Ishikawa (cell line): ENCODE data around the gene NEGR1.

Source experiments
- CREB1 ChIP-seq: IDR thresholded peaks from 2 replicates; pipeline ENCODE4 v1.6.1; 2012; ENCODE audit warnings: low read depth
- EP300 ChIP-seq: IDR thresholded peaks from 2 replicates; pipeline ENCODE4 v1.6.1; 2012; ENCODE audit warnings: borderline replicate concordance
- FOXM1 ChIP-seq: IDR thresholded peaks from 2 replicates; pipeline ENCODE4 v1.6.1; 2012; ENCODE audit warnings: low read depth, borderline replicate concordance
- MAX ChIP-seq: IDR thresholded peaks from 2 replicates; pipeline ENCODE4 v1.6.1; 2012
- RAD21 ChIP-seq: IDR thresholded peaks from 2 replicates; pipeline ENCODE4 v1.6.1; 2012; ENCODE audit warnings: low read depth
- REST ChIP-seq: IDR thresholded peaks from 2 replicates; pipeline ENCODE4 v1.6.1; 2012; ENCODE audit warnings: low read depth, mild to moderate bottlenecking
- TAF1 ChIP-seq: IDR thresholded peaks from 2 replicates; pipeline ENCODE4 v1.6.1; 2012; ENCODE audit warnings: low read depth, mild to moderate bottlenecking
- TCF12 ChIP-seq: IDR thresholded peaks from 2 replicates; pipeline ENCODE4 v1.6.1; 2012; ENCODE audit warnings: low read depth
- ZBTB7A ChIP-seq: IDR thresholded peaks from 2 replicates; pipeline ENCODE4 v1.6.1; 2012; ENCODE audit warnings: low read depth

GRCh38 chr1:71427066-71427465 lies 855.3 kb downstream of the NEGR1 start:
- TF ChIP-seq REST: no peak
- TF ChIP-seq TCF12: no peak
- no peak for TF ChIP-seq TAF1
- TF ChIP-seq MAX: no peak
- TF ChIP-seq RAD21: no peak
- no peak for TF ChIP-seq ZBTB7A
- no peak for TF ChIP-seq EP300
- no peak for TF ChIP-seq FOXM1
- no peak for TF ChIP-seq CREB1
